CD14-positive monocyte (primary cell): ENCODE measurements around the gene SUB1. TPM values are rescaled to one million over a fixed set of nuclear protein-coding genes. Genes with fewer than 3 reads are reported as not detected.

Experiments
- DNase-seq, 3 donors: peaks; one replicate each; pipeline ENCODE4 v3.0.0-alpha.2; 2011 to 2022
- H2AFZ ChIP-seq: 2 replicates; pipeline ENCODE4 v1.6.0; 2012; ENCODE audit warnings: mild to moderate bottlenecking, low read depth, low read length, inconsistent platforms; ENCODE audit not compliant: insufficient read depth, poor library complexity, severe bottlenecking
- H3K27ac ChIP-seq, 2 donors: 1 replicate in 1 of 2; 2 replicates in 1 of 2; pipeline ENCODE4 v1.5.1; 2012 to 2013; ENCODE audit warnings: low read length in 2 of 2, control low read depth in 1 of 2, inconsistent platforms in 1 of 2, low read depth in 1 of 2, mild to moderate bottlenecking in 1 of 2
- H3K27me3 ChIP-seq, 2 donors: one replicate each; pipeline versions ENCODE4 v1.6.0 to v1.6.1; 2011 to 2013; ENCODE audit warnings: low read length in 2 of 2; ENCODE audit not compliant: control insufficient read depth in 2 of 2, insufficient read depth in 2 of 2
- H3K36me3 ChIP-seq, 2 donors: replicated peaks in 1 of 2; 1 replicate in 1 of 2; 2 replicates in 1 of 2; pipeline versions ENCODE4 v1.5.1 to v1.6.1; 2012 to 2013; ENCODE audit warnings: low read length in 2 of 2, control low read depth in 1 of 2, inconsistent platforms in 1 of 2, mild to moderate bottlenecking in 1 of 2; ENCODE audit not compliant: insufficient read depth in 2 of 2, control insufficient read depth in 1 of 2
- H3K4me1 ChIP-seq, 2 donors: 1 replicate in 1 of 2; 2 replicates in 1 of 2; pipeline versions ENCODE4 v1.5.1 to v1.6.1; 2012 to 2013; ENCODE audit warnings: low read length in 2 of 2, control low read depth in 1 of 2, inconsistent platforms in 1 of 2, mild to moderate bottlenecking in 1 of 2, moderate library complexity in 1 of 2; ENCODE audit not compliant: insufficient read depth in 2 of 2, control insufficient read depth in 1 of 2
- H3K4me2 ChIP-seq: replicated peaks from 2 replicates; pipeline ENCODE3; 2012; ENCODE audit warnings: low read length, moderate library complexity, mild to moderate bottlenecking; ENCODE audit not compliant: poor library complexity, severe bottlenecking; ENCODE audit errors: extremely low read depth
- H3K4me3 ChIP-seq, 3 experiments: fragments of 200-600 bp in 1 of 3; sonication (generic) in 1 of 3; replicated peaks in 1 of 3; 1 replicate in 2 of 3; 2 replicates in 1 of 3; pipeline ENCODE4 v1.5.1; 2011 to 2013; ENCODE audit warnings: low read length in 3 of 3, mild to moderate bottlenecking in 3 of 3, control low read depth in 2 of 3, low read depth in 2 of 3, inconsistent platforms in 1 of 3, moderate library complexity in 1 of 3
- H3K79me2 ChIP-seq: 2 replicates; pipeline ENCODE4 v1.6.0; 2012; ENCODE audit warnings: mild to moderate bottlenecking, control low read depth, inconsistent platforms, low read length, moderate library complexity; ENCODE audit not compliant: insufficient read depth
- H3K9ac ChIP-seq: 2 replicates; pipeline ENCODE4 v1.6.0; 2017; ENCODE audit warnings: low read length, mild to moderate bottlenecking; ENCODE audit not compliant: insufficient read depth, poor library complexity, severe bottlenecking
- H3K9me3 ChIP-seq, 2 donors: replicated peaks in 1 of 2; 1 replicate in 1 of 2; 2 replicates in 1 of 2; pipeline versions ENCODE4 v1.5.1 to v1.6.1; 2012 to 2013; ENCODE audit warnings: low read length in 2 of 2, control low read depth in 1 of 2; ENCODE audit not compliant: control insufficient read depth in 1 of 2, insufficient read depth in 1 of 2
- H4K20me1 ChIP-seq: 2 replicates; pipeline ENCODE4 v1.6.0; 2012; ENCODE audit warnings: mild to moderate bottlenecking, low read length, control low read depth, moderate library complexity; ENCODE audit not compliant: insufficient read depth
- H3K27ac Mint-ChIP-seq, 7 donors: one replicate each; pipeline ENCODE4 v1.8.0; 2020; ENCODE audit warnings: mild to moderate bottlenecking in 7 of 7, mixed read lengths in 7 of 7, moderate library complexity in 6 of 7, inconsistent platforms in 2 of 7
- H3K27me3 Mint-ChIP-seq, 3 donors: one replicate each; pipeline ENCODE4 v1.8.0; 2021 to 2022; ENCODE audit warnings: low read depth in 3 of 3, mild to moderate bottlenecking in 3 of 3, mixed read lengths in 3 of 3, moderate library complexity in 3 of 3, inconsistent platforms in 1 of 3
- H3K36me3 Mint-ChIP-seq, 2 donors: one replicate each; pipeline ENCODE4 v1.8.0; 2020; ENCODE audit warnings: mixed read lengths in 2 of 2, inconsistent platforms in 1 of 2, mild to moderate bottlenecking in 1 of 2
- H3K4me1 Mint-ChIP-seq: one replicate; pipeline ENCODE4 v1.8.0; 2020; ENCODE audit warnings: mild to moderate bottlenecking, mixed read lengths
- H3K4me3 Mint-ChIP-seq, 2 donors: one replicate each; pipeline ENCODE4 v1.8.0; 2020; ENCODE audit warnings: mild to moderate bottlenecking in 2 of 2, mixed read lengths in 2 of 2, moderate library complexity in 1 of 2
- H3K9me3 Mint-ChIP-seq, 7 donors: one replicate each; pipeline ENCODE4 v1.8.0; 2020 to 2022; ENCODE audit warnings: mixed read lengths in 7 of 7, mild to moderate bottlenecking in 6 of 7, moderate library complexity in 6 of 7, inconsistent platforms in 2 of 7
- CTCF ChIP-seq: fragments of 200-600 bp; IDR thresholded peaks from one replicate; pipeline ENCODE4 v1.8.0; 2022; ENCODE audit warnings: antibody characterized with exemption, mild to moderate bottlenecking
- WGBS: methylation state at CpG from one replicate; pipeline ENCODE4 v1.1.5; 2013; ENCODE audit warnings: missing lambda C conversion rate; ENCODE audit not compliant: insufficient coverage; 5-methylcytosine and 5-hydroxymethylcytosine counted together
- intact Hi-C, 2 donors: fragments of 100-400 bp; cut with micrococcal nuclease; formaldehyde crosslinking; loops; one replicate each; pipeline versions ENCODE4 v1.15.0 to v1.15.1; 2023
- polyA plus RNA-seq, 3 donors: library from polyadenylated mRNA; depleted of rRNA in 1 of 3; unstranded in 2 of 3; stranded (reverse) in 1 of 3; fragments of 300-500 nt in 2 of 3; fragments of >200 nt in 1 of 3; fragmentation: Illumina TruSeq in 2 of 3; gene quantifications; 1 replicate in 2 of 3; 2 replicates in 1 of 3; pipeline ENCODE4 v1.2.3, GENCODE V29; 2012 to 2021

The SUB1 gene
- polyA plus RNA-seq, 3 donors = 74.3 to 454 (median 399) TPM

- Histone ChIP-seq H3K36me3 (no peaks in the 10 kb centered on the region), H3K9ac (no peak overlapping the region), H2AFZ (no peak overlapping the region), H3K4me1 (no peaks in the 10 kb centered on the region), H3K79me2 (no peaks in the 10 kb centered on the region), H3K4me2 (no peak overlapping the region), H3K27ac (no peak overlapping the region), H3K4me3 (no peak overlapping the region), H3K27me3 (no peaks in the 10 kb centered on the region), H4K20me1 (peaks cover 5% of the 10 kb centered on the region), H3K9me3 (no peaks in the 10 kb centered on the region)
- H3K36me3 Mint-ChIP-seq = peaks cover 0 to 4% of the 10 kb centered on the region in 2 donors
- 17% methylated on average over 1 of the region's 3 CpGs for WGBS
- no peak for TF ChIP-seq CTCF
- no peaks in the 10 kb centered on the region for H3K9me3 Mint-ChIP-seq
- DNase-seq = no peak
- intact Hi-C loops = loop anchor here in 1 of 2 donors (10.0 kb wide), 1 partner anchor 380 kb away; no protein-coding TSS in a partner anchor
- no peak overlapping the region for H3K4me3 Mint-ChIP-seq
- H3K27ac Mint-ChIP-seq = no peak overlapping the region
- peaks cover 0 to 2% (median 0%) of the 10 kb centered on the region in 3 donors for H3K27me3 Mint-ChIP-seq
- peaks cover 2% of the 10 kb centered on the region for H3K4me1 Mint-ChIP-seq
These were observed 29.9 kb downstream of the SUB1 start for GRCh38 chr5:32615236-32615635.

DNA sequence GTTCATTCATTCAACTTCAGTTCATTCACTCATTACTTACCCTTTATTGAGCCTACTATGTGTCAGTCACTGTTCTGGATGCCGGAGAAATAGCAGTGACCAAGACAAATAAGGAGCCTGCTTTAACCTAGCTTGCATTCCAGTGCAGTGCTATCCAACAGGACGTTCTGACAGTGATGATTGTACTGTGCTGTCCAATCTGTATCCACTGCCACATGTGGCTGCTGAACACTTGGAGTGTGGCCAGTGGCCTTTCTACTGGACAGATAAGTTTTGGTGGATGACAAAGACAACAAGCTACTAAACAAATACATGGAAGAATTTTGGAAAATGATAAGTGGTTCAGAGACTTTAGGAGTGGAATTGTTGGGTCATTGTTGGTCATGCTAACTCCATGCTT, 33.6 kb downstream of the SUB1 start:
- no peaks in the 10 kb centered on the region for H3K4me1 ChIP-seq
- H3K4me3 ChIP-seq = no peak overlapping the region
- Mint-ChIP-seq H3K4me1 (no peaks in the 10 kb centered on the region), H3K4me3 (no peak overlapping the region), H3K27ac (no peak overlapping the region), H3K9me3 (no peaks in the 10 kb centered on the region), H3K36me3 (no peaks in the 10 kb centered on the region), H3K27me3 (peaks cover 0 to 1% (median 0%) of the 10 kb centered on the region in 3 donors)
- H4K20me1 ChIP-seq = no peaks in the 10 kb centered on the region
- no peak overlapping the region for H3K4me2 ChIP-seq
- H3K27ac ChIP-seq = no peak overlapping the region
- 100% methylated on average over 2 of the region's 2 CpGs for WGBS
- intact Hi-C loops = loop anchor here in 1 of 2 donors (10.0 kb wide), 1 partner anchor 384 kb away; no protein-coding TSS in a partner anchor
- no peak for TF ChIP-seq CTCF
- no peaks in the 10 kb centered on the region for H3K9me3 ChIP-seq
- no peaks in the 10 kb centered on the region for H3K36me3 ChIP-seq
- H3K27me3 ChIP-seq = no peaks in the 10 kb centered on the region
- H3K9ac ChIP-seq = no peak overlapping the region
- no peaks in the 10 kb centered on the region for H3K79me2 ChIP-seq
- no peak for DNase-seq
- no peak overlapping the region for H2AFZ ChIP-seq
